ENCODE data around the gene OR2A42.
"Not testable (repeated sequence)": the region's sequence is repeated elsewhere in the genome, so short reads cannot be mapped to it uniquely, and the experiment has no call there.

GRCh38 chr7:144280010-144280409 is 40.6 kb upstream of the OR2A42 start:
- not testable (repeated sequence) for TF ChIP-seq POLR2A (IDR thresholded peaks at IDR 0.05; ENCODE audit: low read length); GATA1 (IDR thresholded peaks at IDR 0.05; ENCODE audit: low read depth, low read length)
